DMS114 treated with DMSO at 0.1 percent for 48 hours (cell line): ENCODE results near the gene SIRT7.
A peak's percentile ranks its signal among the peaks of the same experiment; 100 is the strongest.
"Not testable (repeated sequence)": the region's sequence is repeated elsewhere in the genome, so short reads cannot be mapped to it uniquely, and the experiment has no call there.

Source experiments
- DNase-seq: peaks from one replicate; lab custom pipeline; 2025; ENCODE audit not compliant: unreplicated experiment; lab: John Stamatoyannopoulos, UW

SIRT7 gene

DNA sequence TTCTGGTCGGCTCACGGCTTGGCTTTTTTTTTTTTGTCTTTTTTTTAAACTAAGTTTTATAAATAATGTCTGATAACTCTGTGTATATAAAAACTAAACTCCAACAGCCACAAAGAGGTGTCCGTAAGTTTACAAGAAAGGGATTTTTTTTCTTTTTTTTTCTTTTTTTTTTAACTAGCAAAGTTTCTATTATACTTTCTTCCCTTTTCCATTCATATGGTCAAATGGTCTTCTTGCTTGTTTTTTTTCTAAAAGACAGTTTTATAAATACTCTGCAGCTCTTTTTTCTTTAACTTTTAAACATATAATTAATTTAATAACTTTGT lies 3.5 kb upstream of the SIRT7 start:
- no peak for DNase-seq

DNA sequence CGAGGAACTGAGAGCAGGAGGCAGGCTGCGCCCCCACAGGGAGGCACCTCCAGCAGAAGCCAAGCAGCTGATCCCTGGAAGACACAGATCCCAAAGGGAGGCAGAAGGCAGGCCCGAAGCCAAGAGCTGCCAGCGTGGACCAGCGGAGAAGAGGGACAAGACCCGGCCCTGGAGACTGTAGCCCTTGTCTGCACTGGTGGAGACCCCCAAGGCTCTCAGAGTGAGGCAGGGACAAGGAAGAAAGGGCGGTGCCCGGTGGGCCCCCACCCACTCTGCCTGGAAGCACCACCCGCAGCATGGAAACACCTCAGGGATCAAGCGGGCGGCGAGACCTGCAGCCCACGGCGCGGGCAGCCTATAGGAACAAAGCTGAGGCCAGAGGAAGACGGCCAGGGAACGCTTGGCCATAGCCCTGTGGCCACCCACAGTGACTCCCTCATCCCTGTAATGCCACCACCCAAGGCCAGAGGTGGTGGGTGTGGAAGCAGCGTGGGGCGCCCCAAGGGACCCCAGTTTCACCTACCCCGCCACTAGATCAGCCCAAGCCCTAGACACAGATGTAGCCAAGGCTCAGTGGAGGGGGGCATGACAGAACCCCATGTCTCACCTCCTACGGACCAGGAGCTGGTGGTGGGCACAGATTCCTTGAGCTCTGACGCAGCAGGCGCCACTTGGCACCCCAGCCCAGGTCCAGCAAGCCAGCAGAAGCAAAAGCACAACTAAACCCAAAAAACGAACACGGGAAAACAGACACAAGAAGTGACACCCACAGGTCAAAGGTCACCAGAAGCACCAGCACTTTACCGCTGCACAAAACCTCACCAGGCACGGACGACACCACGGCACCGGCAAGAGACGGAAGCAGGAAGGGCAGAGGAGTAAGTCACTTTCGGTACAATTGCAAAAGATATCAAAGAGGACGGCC lies 2.9 kb upstream of the SIRT7 start:
- no peak for DNase-seq

DNA sequence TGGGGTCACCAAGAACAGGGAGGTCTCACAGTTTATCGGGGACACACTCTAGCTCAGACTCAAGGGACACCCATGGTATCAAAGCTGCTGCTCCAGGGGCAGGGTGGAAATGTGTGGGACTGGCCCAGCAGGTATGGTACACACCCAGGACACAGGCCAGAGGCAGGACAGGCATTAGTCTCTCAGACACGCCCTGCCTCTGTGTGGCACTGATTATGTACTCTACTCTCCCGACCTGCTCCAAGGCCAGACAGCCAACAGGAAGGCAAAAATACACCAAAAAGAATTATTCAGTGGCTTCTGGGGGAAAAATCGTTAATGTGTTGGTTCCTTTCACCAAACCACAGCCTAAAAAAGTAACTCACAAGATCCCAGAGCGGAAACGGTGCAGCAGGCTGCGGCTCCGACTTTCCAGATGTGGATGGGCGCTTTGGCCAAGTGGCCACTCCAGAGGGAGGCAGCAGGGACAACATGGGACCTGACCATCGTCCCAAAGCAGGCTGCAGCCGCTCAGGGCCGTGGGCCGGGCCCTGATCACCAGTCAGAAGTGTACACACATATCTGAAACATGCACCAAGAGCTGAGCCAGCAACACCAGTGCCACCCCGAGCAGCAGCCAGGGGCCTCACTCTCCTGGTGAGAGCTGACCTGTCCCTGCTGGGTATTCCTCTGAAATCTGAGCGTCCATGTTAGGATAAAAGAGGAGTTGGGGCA lies 1.0 kb upstream of the SIRT7 start:
- no peak for DNase-seq

DNA sequence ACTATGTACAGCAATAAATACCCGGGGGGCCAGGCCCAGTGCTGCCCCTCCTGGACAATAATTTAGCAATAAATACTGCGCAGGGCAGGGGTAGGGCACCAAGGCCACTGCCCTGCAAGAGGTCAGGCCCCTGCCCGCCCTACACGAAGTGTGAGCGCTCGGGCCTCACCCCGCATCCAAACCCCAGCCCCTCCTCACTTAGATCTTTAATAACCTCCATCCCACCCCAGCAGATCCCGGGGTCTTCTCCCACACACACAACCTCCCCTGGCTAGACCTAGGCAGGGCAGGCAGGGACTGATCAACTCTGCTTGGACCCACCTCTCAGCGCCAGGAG lies 325 bp upstream of the SIRT7 start:
- DNase-seq = not testable (repeated sequence)

DNA sequence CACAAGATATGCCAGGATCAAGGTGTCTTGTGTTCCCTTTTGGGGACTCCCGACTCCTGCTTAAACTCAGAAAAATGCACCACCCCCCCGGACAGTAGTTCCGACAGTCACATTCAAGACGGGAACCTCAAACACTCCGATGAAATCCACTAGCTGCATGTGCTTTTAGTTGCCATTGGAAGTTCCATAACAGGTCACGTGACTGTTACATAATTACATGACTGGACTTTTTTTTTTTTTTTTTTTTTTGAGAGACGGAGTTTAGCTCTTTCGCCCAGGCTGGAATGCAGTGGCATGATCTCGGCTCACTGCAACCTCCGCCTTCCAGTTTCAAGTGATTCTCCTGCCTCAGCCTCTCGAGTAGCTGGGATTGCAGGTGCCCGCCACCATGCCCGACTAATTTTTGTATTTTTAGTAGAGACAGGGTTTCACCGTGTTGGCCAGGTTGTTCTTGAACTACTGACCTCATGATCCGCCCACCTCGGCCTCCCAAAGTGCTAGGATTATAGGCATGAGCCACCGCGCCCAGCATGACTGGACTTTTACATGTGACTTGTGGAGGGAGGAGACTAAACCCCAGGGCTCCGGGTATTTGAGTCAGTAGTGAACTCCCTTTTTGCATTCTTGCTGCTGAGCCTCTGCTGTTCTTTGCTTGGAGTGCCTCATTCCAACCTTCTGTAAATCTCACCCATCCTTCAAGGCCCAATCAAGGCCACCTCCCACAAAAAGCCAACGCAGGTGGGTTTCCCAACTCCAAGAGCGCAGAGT lies 1.6 kb downstream of the SIRT7 start:
- DNase-seq = no peak

DNA sequence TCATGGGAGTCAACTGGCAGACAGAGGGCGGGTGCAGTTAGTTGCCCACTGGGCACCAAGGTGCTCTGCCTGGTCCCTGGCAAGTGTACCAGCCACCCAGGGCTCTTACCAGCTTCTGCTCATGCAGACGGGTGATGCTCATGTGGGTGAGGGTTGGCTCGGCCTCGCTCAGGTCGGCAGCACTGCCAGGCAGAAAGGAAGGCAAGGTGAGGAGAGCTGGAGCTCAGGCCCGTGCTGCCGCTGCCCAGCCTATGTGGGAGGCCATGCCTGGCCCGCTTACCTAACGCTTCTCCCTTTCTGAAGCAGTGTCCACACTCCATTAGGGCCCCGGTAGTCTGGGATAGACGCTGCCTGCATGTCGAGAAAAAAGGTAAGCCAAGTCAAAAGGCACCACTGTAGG lies 2.6 kb downstream of the SIRT7 start:
- DNase-seq = no peak

DNA sequence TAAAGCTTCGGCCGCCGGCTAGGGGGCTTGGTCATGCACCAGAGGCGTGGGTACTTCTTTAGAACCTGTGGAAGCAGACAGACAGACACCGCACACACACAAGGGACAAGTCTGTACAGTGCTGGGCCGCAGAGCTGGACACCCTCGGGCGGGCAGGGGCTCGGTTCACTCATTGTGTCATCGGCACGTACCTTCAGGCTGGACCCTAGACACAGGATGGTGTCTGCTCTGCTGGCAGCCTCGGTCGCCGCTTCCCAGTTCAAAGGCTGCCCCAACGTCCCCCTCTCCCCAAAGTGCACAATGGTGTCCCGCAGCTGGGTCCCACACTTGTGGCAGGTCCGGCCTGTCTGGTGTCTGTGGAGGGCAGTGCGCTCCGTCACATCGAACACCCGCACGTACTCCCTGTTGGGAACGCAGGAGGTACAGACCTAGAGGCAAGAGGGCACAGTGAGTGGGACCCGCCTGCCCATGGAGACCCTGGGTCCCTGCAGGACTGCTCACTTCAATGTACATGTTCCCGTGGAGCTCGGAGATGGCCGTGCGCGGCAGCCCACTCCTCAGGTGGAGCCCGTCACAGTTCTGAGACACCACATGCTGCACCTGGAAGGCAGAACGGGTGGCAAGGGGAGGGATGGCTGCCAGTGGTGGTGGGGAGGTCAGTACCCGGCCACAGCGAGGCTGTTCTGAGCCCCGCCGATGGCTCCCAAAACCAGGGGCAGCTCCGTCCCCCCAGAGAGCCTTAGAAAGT lies 3.7 kb downstream of the SIRT7 start:
- no peak for DNase-seq

DNA sequence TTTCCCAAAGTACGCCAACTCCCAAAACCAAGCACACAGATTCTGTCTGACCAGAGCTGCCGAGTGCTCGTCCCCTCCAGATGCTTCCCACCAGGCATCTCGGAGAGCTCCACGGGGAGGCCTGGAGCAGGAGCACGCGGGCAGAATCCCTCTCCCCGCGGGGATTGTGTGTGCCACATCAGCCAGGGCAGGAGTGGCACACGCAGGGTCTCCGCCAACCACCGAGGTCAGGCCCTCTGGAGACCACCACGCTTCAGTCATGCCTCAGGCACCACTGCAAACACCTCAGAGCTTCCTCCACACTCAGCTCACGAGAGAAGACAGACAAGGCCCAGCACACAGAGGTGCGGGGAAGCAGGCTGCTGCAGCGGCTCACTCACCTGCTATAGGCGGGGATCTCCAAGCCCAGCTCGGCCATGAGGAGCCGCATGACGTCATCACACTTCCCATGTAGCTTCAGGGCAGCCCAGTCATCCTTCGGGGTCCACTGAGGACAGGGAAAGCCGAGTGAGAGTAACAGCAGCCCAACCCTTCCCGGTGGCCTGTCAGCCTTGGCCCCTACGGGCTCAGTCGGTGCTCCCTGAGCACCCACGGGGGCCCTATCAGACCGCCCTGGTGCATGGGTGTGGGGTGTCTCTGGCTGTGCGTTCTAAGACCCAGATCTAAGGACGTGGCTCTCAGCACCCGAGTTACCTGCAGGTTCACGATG lies 4.4 kb downstream of the SIRT7 start:
- no peak for DNase-seq

DNA sequence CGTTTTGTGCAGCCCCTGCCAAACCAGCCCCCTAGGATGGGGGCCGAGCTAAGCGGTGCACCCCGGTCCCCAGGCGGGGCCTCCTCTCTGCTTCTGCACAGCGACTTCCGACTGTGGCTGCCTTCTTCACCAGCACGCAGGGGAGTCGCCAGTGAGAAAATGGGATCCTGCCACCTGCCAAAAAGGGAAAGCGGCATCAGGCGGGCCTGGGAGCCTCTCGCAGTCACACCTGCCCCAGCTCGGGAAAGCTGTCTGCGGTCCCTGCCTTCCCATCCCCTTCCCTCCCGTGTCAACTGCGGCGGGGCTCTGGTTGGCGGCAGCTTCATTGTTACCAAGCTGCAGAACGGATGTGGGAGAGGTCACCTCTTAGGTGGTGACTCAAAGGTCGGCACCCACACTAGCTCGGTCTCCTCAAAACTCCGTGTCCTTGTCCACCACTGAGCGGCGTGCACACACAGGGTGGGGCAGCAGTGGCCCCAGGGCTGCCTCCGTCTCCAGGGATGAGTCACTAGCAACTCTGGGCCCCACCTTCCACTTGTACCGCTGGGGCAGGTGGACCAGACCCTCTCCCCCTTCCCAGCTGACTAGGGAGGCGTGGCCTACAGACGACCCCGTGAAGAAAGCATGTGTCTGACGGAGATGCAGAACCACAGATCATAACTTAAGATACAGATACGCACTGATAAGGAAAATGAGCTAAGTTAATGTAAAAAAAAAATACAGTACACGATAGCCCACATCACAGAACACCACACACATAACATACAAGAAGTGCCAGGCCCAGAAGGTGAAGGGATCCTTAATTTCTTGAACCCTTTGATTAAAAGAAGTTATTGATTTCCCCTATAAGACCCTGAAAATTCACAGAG lies 5.3 kb downstream of the SIRT7 start:
- DNase-seq = no peak

DNA sequence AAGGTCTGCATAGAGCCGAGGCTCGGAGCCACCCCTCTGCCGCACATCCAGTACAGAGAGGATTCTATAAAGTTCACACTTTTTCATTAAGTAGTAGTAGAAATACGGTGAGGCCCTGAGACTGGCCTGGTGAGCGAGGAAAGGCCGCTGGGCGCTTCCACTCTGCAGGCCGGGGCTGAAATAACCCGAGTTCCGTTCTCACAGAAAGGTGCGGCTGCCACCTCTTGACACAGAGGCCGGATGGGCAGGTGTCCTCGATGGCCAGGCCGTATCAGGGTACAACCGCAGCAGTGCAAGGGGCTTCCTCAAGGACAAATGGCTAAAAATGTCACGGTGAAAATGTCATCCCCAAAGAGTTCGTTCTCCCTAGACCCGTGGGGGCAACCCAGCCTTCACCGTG lies 6.0 kb downstream of the SIRT7 start:
- DNase-seq = no peak

DNA sequence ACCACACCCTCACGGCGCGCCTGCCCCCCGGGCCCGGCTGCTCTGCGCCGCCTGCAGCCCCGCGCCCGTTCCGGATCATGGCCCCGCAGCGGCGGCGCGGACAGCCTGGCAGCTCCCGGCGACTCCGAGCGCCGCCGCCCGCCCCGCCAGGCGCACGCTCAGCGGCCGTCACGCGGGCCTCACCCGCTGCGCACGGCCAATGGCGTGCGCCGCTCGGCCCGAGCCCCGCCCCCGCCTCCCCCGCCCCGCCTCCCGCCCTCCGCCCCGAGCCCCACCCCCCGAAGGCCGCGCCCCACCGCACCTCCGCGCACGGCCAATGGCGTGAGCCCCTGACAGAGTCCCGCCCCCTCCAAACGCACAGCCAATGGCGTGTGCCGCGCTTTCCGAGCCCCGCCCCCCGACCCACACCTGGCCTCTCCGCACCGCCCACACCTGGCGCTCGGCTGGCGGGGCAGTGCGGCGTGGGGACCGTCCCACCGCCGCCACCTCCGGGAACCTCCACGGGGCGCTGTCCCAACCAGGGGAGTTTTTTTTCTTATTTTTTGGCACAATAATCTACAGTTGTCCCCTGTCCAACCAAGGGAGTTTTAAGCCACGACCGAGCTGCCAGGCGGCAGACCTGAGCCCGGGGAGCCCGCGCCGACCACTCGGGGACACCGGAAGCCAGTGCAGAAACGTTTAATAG lies 6.6 kb downstream of the SIRT7 start, which contains the start of gene PCYT2:
TSS of gene PCYT2 (minus strand) at position 123 of the 685 bp plus-strand sequence. CDS start at position 79, 44 bp downstream.
- peak; percentile 32 for DNase-seq

DNA sequence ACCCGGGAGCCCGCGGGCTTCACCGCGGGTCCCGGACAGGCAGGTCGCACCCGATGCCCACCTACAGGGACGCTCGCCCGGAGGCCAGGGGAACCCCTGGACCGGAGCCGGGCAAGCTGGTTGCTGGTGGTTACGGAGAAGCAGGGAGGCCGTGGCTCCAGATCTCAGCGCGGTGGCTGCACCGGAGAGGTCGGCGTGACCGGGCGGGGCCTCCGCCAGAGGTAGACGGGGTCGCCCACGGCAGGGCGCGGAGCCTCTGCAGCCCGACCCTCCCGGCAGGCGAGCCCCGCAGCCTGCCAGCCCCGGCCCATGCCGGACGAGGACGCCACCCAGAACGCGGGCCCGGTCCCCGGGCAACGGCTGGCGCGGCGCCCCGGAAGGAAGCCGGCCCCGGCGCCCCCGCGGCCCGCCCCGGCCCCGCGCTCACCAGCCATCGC lies 7.1 kb downstream of the SIRT7 start:
- DNase-seq = no peak

DNA sequence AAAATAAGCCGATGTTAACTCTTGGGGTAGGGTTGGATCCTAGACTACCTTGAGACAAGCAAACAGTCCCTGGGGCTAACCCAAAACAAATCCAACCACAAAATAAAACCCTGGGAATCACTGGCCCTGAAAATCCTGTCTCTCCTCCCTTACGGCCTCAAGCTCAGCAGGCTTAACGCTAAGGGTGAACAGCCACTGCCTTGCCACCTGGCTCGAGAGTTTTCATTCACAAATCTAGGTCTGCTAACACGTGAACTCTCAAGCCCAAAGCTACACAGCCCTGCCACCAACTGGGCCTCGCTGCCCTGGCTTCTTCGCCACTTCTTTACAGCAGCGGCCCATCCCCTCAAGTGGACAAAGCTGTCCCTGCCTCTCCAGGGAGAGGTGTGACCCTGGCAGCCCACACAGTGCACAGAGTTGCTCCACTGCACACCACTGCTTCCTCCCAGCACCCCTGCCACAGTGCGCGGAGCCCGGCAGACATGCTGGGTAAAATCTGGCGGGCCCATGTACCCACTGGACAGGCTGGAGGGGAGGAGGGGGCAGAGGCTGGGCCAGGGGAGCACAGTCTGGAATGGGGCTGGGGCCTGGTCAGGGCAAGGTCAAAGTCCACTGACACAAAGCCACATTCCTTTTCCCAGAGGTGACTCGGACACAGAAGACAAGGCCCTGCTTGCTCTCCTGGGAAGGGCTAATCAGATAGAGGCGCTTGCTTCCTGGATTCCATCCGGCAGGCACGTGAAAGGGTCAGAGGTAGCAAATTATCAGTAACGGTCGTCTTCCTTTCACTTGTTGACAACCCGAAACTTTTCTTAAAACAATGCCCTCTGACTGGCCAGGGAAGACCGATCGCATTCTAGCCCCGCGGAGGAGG lies 7.8 kb downstream of the SIRT7 start:
- no peak for DNase-seq

DNA sequence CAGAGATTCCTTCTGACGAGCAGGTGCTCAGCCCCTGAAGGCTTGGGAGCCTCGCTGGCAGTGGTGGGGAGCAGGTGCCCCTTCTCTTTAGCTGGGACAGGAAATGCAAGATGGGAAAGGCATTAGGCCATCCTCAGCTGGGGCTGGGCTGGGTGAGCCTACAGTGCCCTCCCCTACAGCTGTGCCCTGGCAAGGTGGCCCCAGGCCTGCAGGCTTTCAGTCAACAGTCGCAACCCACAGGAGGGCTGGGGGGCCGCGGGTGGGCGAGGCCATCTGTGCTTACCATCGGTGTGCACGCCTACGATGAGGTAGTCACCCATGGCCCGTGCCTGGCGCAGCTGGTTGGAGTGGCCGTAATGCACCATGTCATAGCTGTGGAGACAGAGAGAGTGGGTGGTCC lies 8.7 kb downstream of the SIRT7 start:
- DNase-seq = no peak

DNA sequence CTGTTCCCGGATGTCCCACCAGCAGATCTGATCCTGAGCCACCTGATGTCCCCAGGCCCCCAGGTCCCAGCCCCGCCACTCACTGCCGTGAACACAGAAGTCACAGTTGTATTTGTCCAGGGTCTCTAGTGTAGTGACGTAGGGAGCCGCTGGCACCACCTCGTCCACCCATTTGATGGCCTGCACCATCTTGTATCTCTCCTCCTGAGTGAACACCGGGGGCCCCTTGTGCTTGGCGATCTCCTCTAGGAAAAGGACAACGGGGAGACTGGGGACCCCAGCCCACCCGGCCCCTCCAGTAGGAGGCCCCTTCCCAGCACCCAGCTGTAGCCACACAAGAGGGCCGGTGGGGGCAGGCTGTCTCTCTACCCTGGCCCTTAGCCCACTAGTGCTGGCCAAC lies 9.2 kb downstream of the SIRT7 start:
- no peak for DNase-seq

DNA sequence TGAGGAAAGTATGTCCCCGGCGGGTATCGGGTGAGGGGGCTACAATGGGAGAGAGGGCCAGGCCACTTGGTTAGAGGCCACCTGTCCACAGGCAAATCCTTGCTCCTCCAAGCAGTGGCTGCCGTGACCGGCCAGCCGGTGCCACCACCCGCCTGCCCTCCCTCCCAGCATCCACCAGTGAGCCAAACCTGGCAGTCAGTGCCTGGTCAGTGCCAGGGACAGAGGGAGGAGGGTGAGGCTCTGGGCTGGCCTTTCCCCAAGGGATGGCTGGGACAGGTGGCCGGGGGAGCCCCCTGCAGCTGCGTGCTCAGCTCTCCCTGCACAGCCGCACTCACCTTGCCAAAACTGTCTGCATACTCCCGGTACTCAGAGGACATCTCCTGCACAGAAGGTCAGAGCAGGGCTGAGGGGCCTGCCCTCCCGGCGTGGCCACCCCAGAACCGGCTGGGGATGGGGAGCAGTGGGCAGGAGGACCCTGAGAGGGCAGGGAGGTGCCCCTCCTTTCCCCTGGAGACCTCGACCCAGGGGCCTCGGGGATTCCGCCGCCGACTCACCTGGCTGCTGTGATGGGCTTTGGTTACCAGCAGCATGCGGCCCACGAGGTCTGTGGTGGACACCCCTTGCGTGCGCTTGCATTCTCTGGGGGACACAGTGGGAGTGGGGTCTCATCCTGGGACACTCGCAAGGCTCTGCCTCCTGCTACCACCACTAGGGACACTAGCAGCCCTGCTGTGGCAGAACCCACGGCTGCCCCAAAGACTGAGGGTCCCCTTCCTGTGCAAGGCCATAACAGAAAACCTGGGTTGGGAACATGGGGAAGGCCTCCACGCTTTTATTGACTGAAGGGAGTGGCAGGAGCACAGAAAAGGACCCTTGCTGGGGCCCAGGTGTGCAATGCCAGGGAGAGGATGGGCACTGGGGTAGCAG lies 10.5 kb downstream of the SIRT7 start:
- no peak for DNase-seq
